GM19452 (cell line): ENCODE results near the gene BPHL.
"Not testable (repeated sequence)": the region's sequence is repeated elsewhere in the genome, so short reads cannot be mapped to it uniquely, and the experiment has no call there.

Experiments used
- ATAC-seq: cut with Tn5 transposase; IDR thresholded peaks from one replicate; pipeline ENCODE4 v1.9.1; 2021; ENCODE audit not compliant: unreplicated experiment

BPHL gene

GRCh38 chr6:3155416-3155815 lies 36.9 kb downstream of the BPHL start:
- ATAC-seq: not testable (repeated sequence)

GRCh38 chr6:3156184-3157130 lies 37.9 kb downstream of the BPHL start:
- ATAC-seq: not testable (repeated sequence)

GRCh38 chr6:3157131-3157933 lies 38.8 kb downstream of the BPHL start, which contains the start of gene TUBB2A:
TUBB2A (minus strand) TSS chr6:3157544; CDS start chr6:3157463, 81 bp downstream.
- ATAC-seq: peak; percentile 83

GRCh38 chr6:3159805-3160781 lies 41.6 kb downstream of the BPHL start:
- ATAC-seq: no peak

- no peak for ATAC-seq
Measured at GRCh38 chr6:3162067-3162497, 43.6 kb downstream of the BPHL start.

GRCh38 chr6:3162565-3163247 lies 44.2 kb downstream of the BPHL start:
- peak; percentile 65 for ATAC-seq

GRCh38 chr6:3163248-3163594 lies 44.7 kb downstream of the BPHL start:
- no peak for ATAC-seq

- ATAC-seq: no peak
Measured at GRCh38 chr6:3164388-3164787, 45.9 kb downstream of the BPHL start.

- no peak for ATAC-seq
Measured at GRCh38 chr6:3165631-3166534, 47.4 kb downstream of the BPHL start.

- not testable (repeated sequence) for ATAC-seq
Measured at GRCh38 chr6:3166535-3167225, 48.2 kb downstream of the BPHL start.

- ATAC-seq: not testable (repeated sequence)
Measured at GRCh38 chr6:3168046-3168445, 49.5 kb downstream of the BPHL start.

- ATAC-seq: not testable (repeated sequence)
Measured at GRCh38 chr6:3170676-3171075, 52.2 kb downstream of the BPHL start.

GRCh38 chr6:3171313-3172175 lies 53.0 kb downstream of the BPHL start:
- not testable (repeated sequence) for ATAC-seq

- not testable (repeated sequence) for ATAC-seq
Measured at GRCh38 chr6:3172789-3173188, 54.3 kb downstream of the BPHL start.

- ATAC-seq: not testable (repeated sequence)
Measured at GRCh38 chr6:3173636-3174089, 55.2 kb downstream of the BPHL start.

- ATAC-seq: no peak
Measured at GRCh38 chr6:3175715-3176402, 57.3 kb downstream of the BPHL start.
